Epithelial cell of prostate (primary cell): ENCODE results near the gene PCNP.
A peak's percentile ranks its signal among the peaks of the same experiment; 100 is the strongest.
"Not testable (repeated sequence)": the region's sequence is repeated elsewhere in the genome, so short reads cannot be mapped to it uniquely, and the experiment has no call there.

Experiments
- DNase-seq: peaks from one replicate; pipeline ENCODE4 v3.0.0-alpha.2; 2011; ENCODE audit warnings: low read depth, low spot score
- H3K27ac ChIP-seq: fragments of 450-650 bp; 2 replicates; pipeline ENCODE4 v1.5.1; 2017; ENCODE audit warnings: mild to moderate bottlenecking

PCNP gene

GRCh38 chr3:101561630-101562328, 12.2 kb upstream of the PCNP start, which contains the start of gene TRMT10C:
TRMT10C (plus strand) TSS chr3:101561868; CDS start chr3:101564782, 2,914 bp downstream.
- peak; percentile 68 for DNase-seq
- H3K27ac ChIP-seq: peak within 1 kb of the TSS; percentile 69

- no peak for DNase-seq
- no peak overlapping the region for H3K27ac ChIP-seq
These were observed 6.3 kb upstream of the PCNP start for GRCh38 chr3:101567528-101568317.

- no peak overlapping the region for H3K27ac ChIP-seq
- no peak for DNase-seq
These were observed 2.7 kb upstream of the PCNP start for GRCh38 chr3:101571028-101571895.

GRCh38 chr3:101574388-101575112, 570 bp downstream of the PCNP start:
- DNase-seq: peak; percentile 3
- peak overlapping the region; percentile 98 for H3K27ac ChIP-seq

GRCh38 chr3:101577286-101577685, 3.3 kb downstream of the PCNP start:
- no peak overlapping the region for H3K27ac ChIP-seq
- no peak for DNase-seq

- no peak for DNase-seq
- H3K27ac ChIP-seq: no peak overlapping the region
These were observed 14.6 kb downstream of the PCNP start for GRCh38 chr3:101588616-101589015.

- H3K27ac ChIP-seq: no peak overlapping the region
- no peak for DNase-seq
These were observed 17.1 kb downstream of the PCNP start for GRCh38 chr3:101591071-101591470.

- peak overlapping the region; percentile 84 for H3K27ac ChIP-seq
- DNase-seq: no peak
These were observed 28.8 kb downstream of the PCNP start for GRCh38 chr3:101602731-101603130.

- peak overlapping the region; percentile 84 for H3K27ac ChIP-seq
- DNase-seq: no peak
These were observed 29.2 kb downstream of the PCNP start for GRCh38 chr3:101603184-101603583.

GRCh38 chr3:101605398-101605797, 31.4 kb downstream of the PCNP start:
- H3K27ac ChIP-seq, DNase-seq: not testable (repeated sequence)

GRCh38 chr3:101611023-101611422, 37.0 kb downstream of the PCNP start:
- no peak overlapping the region for H3K27ac ChIP-seq
- DNase-seq: no peak

GRCh38 chr3:101613014-101613413, 39.0 kb downstream of the PCNP start:
- not testable (repeated sequence) for DNase-seq
- H3K27ac ChIP-seq: peak overlapping the region; percentile 60

GRCh38 chr3:101615525-101615924, 41.5 kb downstream of the PCNP start:
- DNase-seq: no peak
- H3K27ac ChIP-seq: no peak overlapping the region

GRCh38 chr3:101617478-101617877, 43.5 kb downstream of the PCNP start:
- DNase-seq: no peak
- H3K27ac ChIP-seq: no peak overlapping the region

GRCh38 chr3:101618726-101619125, 44.7 kb downstream of the PCNP start:
- no peak overlapping the region for H3K27ac ChIP-seq
- DNase-seq: no peak

- no peak for DNase-seq
- H3K27ac ChIP-seq: no peak overlapping the region
These were observed 45.8 kb downstream of the PCNP start for GRCh38 chr3:101619734-101620133.

- DNase-seq: no peak
- H3K27ac ChIP-seq: no peak overlapping the region
These were observed 49.7 kb downstream of the PCNP start for GRCh38 chr3:101623656-101624055.

- H3K27ac ChIP-seq: no peak overlapping the region
- no peak for DNase-seq
These were observed 50.9 kb downstream of the PCNP start for GRCh38 chr3:101624857-101625256.

GRCh38 chr3:101625879-101626278, 51.9 kb downstream of the PCNP start:
- no peak for DNase-seq
- no peak overlapping the region for H3K27ac ChIP-seq

GRCh38 chr3:101629219-101629618, 55.2 kb downstream of the PCNP start:
- H3K27ac ChIP-seq: no peak overlapping the region
- no peak for DNase-seq
